ENCODE measurements around the gene TTC9. TPM values are rescaled to one million over a fixed set of nuclear protein-coding genes. Genes with fewer than 3 reads are reported as not detected.

The TTC9 gene
- total RNA-seq, 1 experiment from 2014 or later, result 4.7 TPM

DNA sequence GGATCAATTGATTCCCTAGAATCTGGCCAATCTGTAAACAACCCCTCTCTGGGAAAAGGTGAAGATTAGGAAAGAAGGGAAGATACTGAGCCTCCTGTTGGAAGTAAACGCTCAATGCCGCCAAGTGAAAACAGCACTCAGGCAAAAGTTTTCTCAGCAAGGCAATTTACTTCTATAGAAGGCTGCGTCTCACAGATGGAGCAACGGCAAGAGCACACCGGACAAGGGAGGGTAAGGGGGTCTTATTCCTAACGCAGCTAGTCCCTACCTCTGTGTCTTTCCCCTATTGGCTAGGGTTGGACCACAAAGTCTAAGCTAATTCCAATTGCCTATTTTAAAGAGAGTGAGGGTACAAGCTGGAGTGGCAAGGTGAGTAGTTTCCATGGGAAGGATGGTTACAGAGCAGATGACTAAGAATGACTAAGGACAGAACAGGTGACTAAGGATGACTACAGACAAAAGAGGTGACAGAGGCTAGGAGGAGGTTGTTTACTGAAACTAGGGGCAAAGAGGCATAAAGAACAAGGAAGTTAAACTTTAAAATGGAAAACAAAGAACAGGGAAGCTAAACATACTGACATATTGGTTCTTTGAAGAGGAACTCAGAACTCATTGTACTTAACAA, 5.6 kb upstream of the TTC9 start:
- Histone ChIP-seq H3K4me1 (ENCODE audit: insufficient read depth, low read length, poor library complexity, severe bottlenecking) (peaks cover 4% of the 10 kb centered on the region), H3K36me3 (ENCODE audit: insufficient read depth, low read length, poor library complexity, severe bottlenecking) (no peaks in the 10 kb centered on the region), H3K9me3 (ENCODE audit: low read depth, low read length, poor library complexity, severe bottlenecking) (no peaks in the 10 kb centered on the region), H3K27ac (ENCODE audit: low read depth, low read length, poor library complexity, severe bottlenecking) (no peak overlapping the region), H3K27me3 (replicated peaks; ENCODE audit: insufficient read depth, low read depth, low read length, poor library complexity) (peaks cover 10% of the 10 kb centered on the region), H3K4me3 (ENCODE audit: low read depth, low read length, poor library complexity, severe bottlenecking) (no peak overlapping the region)
- BruUV-seq (replicated peaks), result no TSS peak
- POLR2A ChIA-PET (ENCODE audit: low non-redundant PET), result no interaction called here
- DNase-seq (ENCODE audit: low spot score), result no peak
- TF ChIP-seq EZH2 (IDR thresholded peaks at IDR 0.05; ENCODE audit: borderline replicate concordance, low read depth, low read length, poor library complexity, severe bottlenecking) (no peak), CTCF (conservative IDR thresholded peaks at IDR 0.05; ENCODE audit: low read depth, low read length) (no peak)
- intact Hi-C loops (cut with micrococcal nuclease; ENCODE audit: unreplicated experiment), result no loop called here
- CTCF ChIA-PET, result no interaction called here

- BruUV-seq (replicated peaks), result no TSS peak
- Histone ChIP-seq H3K9me3 (ENCODE audit: low read depth, low read length, poor library complexity, severe bottlenecking) (no peaks in the 10 kb centered on the region), H3K4me3 (ENCODE audit: low read depth, low read length, poor library complexity, severe bottlenecking) (no peak overlapping the region), H3K27me3 (replicated peaks; ENCODE audit: insufficient read depth, low read depth, low read length, poor library complexity) (peaks cover 12% of the 10 kb centered on the region), H3K4me1 (ENCODE audit: insufficient read depth, low read length, poor library complexity, severe bottlenecking) (peaks cover 12% of the 10 kb centered on the region), H3K36me3 (ENCODE audit: insufficient read depth, low read length, poor library complexity, severe bottlenecking) (no peaks in the 10 kb centered on the region), H3K27ac (ENCODE audit: low read depth, low read length, poor library complexity, severe bottlenecking) (no peak overlapping the region)
- CTCF ChIA-PET, result no interaction called here
- DNase-seq (ENCODE audit: low spot score), result peak; percentile 53
- TF ChIP-seq CTCF (conservative IDR thresholded peaks at IDR 0.05; ENCODE audit: low read depth, low read length), result no peak
- TF ChIP-seq EZH2 (IDR thresholded peaks at IDR 0.05; ENCODE audit: borderline replicate concordance, low read depth, low read length, poor library complexity, severe bottlenecking), result no peak
- intact Hi-C loops (cut with micrococcal nuclease; ENCODE audit: unreplicated experiment), result no loop called here
- POLR2A ChIA-PET (ENCODE audit: low non-redundant PET), result no interaction called here
These were observed 3.3 kb upstream of the TTC9 start for GRCh38 chr14:70638416-70638815.

DNA sequence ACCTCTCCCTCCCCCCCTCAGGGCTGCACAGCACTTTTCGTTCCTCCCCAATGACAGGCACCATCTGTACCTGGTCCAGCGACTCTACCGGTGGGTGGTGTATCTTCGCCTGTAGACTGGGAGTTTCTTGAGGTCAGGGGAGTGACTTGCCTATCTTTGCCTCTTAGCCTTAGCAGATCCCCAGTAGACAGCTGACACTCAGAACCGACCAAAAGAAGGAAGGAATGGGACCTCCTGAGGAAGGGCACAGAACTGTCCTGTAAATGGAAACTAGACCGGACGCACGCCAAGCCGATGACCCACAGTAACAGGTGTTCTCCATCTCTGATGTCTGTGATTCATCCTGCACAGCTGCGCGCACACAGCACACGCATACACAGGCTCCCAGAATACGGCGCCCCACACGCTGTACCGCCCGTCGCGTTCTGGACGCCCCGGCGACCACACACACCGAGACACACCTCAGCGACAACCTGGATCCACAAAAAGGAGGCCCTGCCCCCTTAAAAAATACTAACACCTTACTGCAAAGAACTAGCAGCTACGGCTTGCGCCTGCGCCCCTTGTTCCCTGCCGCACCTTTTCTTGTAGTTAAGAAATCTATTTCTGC, 673 bp upstream of the TTC9 start:
- Histone ChIP-seq H3K36me3 (ENCODE audit: insufficient read depth, low read length, poor library complexity, severe bottlenecking) (no peaks in the 10 kb centered on the region), H3K27me3 (replicated peaks; ENCODE audit: insufficient read depth, low read depth, low read length, poor library complexity) (peaks cover 12% of the 10 kb centered on the region), H3K27ac (ENCODE audit: low read depth, low read length, poor library complexity, severe bottlenecking) (no peak overlapping the region), H3K9me3 (ENCODE audit: low read depth, low read length, poor library complexity, severe bottlenecking) (no peaks in the 10 kb centered on the region), H3K4me3 (ENCODE audit: low read depth, low read length, poor library complexity, severe bottlenecking) (peak overlapping the region; percentile 84), H3K4me1 (ENCODE audit: insufficient read depth, low read length, poor library complexity, severe bottlenecking) (peaks cover 20% of the 10 kb centered on the region)
- DNase-seq (ENCODE audit: low spot score), result no peak
- POLR2A ChIA-PET (ENCODE audit: low non-redundant PET), result no interaction called here
- BruUV-seq (replicated peaks), result no TSS peak
- TF ChIP-seq CTCF (conservative IDR thresholded peaks at IDR 0.05; ENCODE audit: low read depth, low read length) (no peak), EZH2 (IDR thresholded peaks at IDR 0.05; ENCODE audit: borderline replicate concordance, low read depth, low read length, poor library complexity, severe bottlenecking) (no peak)
- CTCF ChIA-PET, result no interaction called here
- intact Hi-C loops (cut with micrococcal nuclease; ENCODE audit: unreplicated experiment), result no loop called here

All from A673 (cell line).